Tibial nerve (tissue), 4 donors: ENCODE data around the gene LMO4.

ENCODE experiments used
- CTCF ChIP-seq, 5 experiments: fragments of 200-600 bp in 3 of 5; fragments of 450-650 bp in 2 of 5; sonication (generic) in 3 of 5; IDR thresholded peaks; one replicate each; pipeline ENCODE4 v1.5.1; 2016 to 2019; ENCODE audit warnings: antibody characterized with exemption in 5 of 5, mild to moderate bottlenecking in 3 of 5, moderate library complexity in 2 of 5
- EP300 ChIP-seq, 2 donors: sonication (generic); formaldehyde crosslinking; IDR thresholded peaks; one replicate each; pipeline ENCODE4 v1.6.1; 2017; ENCODE audit warnings: antibody characterized with exemption in 2 of 2, mild to moderate bottlenecking in 1 of 2
- POLR2A ChIP-seq, 2 donors: fragments of 450-650 bp; IDR thresholded peaks; one replicate each; pipeline ENCODE4 v1.6.1; 2017; ENCODE audit warnings: antibody characterized with exemption in 2 of 2, mild to moderate bottlenecking in 2 of 2, moderate library complexity in 2 of 2

GRCh38 chr1:87300628-87301027, 28.1 kb upstream of the LMO4 start:
- TF ChIP-seq CTCF (IDR thresholded peaks at IDR 0.05) (no peak), EP300 (IDR thresholded peaks at IDR 0.05) (no peak), POLR2A (IDR thresholded peaks at IDR 0.05) (no peak)
